GM23338 (cell line): ENCODE data around the gene NCKAP5. TPM values are rescaled to one million over a fixed set of nuclear protein-coding genes. Genes with fewer than 3 reads are reported as not detected.

Experiments
- ATAC-seq: fragments of 200-7000 bp; cut with Tn5 transposase; 3 replicates; pipeline ENCODE4 v1.9.1; 2020
- DNase-seq: peaks from one replicate; pipeline ENCODE4 v3.0.0-alpha.2; 2015; ENCODE audit warnings: low spot score
- H2AFZ ChIP-seq: fragments of 200-600 bp; sonication (generic); 2 replicates; pipeline ENCODE4 v1.8.0; 2016; ENCODE audit warnings: antibody characterized with exemption, mild to moderate bottlenecking, moderate library complexity
- H3F3A ChIP-seq: fragments of 200-600 bp; sonication (generic); replicated peaks from 2 replicates; pipeline ENCODE4 v1.8.0; 2017; ENCODE audit warnings: antibody characterized with exemption, mixed run types, low read depth
- H3K27ac ChIP-seq: fragments of 200-600 bp; sonication (generic); 2 replicates; pipeline ENCODE4 v1.6.1; 2016; ENCODE audit warnings: low read depth
- H3K27me3 ChIP-seq: fragments of 200-600 bp; sonication (generic); 2 replicates; pipeline ENCODE4 v1.8.0; 2016; ENCODE audit warnings: mild to moderate bottlenecking, mixed run types, moderate library complexity; ENCODE audit not compliant: insufficient read depth
- H3K36me3 ChIP-seq: fragments of 200-600 bp; sonication (generic); 2 replicates; pipeline ENCODE4 v1.8.0; 2016; ENCODE audit warnings: mild to moderate bottlenecking; ENCODE audit not compliant: insufficient read depth
- H3K4me1 ChIP-seq: fragments of 200-600 bp; sonication (generic); 2 replicates; pipeline ENCODE4 v1.8.0; 2016; ENCODE audit warnings: mild to moderate bottlenecking, moderate library complexity; ENCODE audit not compliant: insufficient read depth
- H3K4me2 ChIP-seq: fragments of 200-600 bp; sonication (generic); 2 replicates; pipeline ENCODE4 v1.7.1; 2017; ENCODE audit warnings: mixed run types
- H3K4me3 ChIP-seq: fragments of 200-600 bp; sonication (generic); 2 replicates; pipeline ENCODE4 v1.6.1; 2016; ENCODE audit warnings: mixed run types
- H3K79me2 ChIP-seq: fragments of 200-600 bp; sonication (generic); replicated peaks from 2 replicates; pipeline ENCODE4 v1.8.0; 2017; ENCODE audit warnings: mild to moderate bottlenecking; ENCODE audit not compliant: insufficient read depth
- H3K9me2 ChIP-seq: fragments of 200-600 bp; sonication (generic); 2 replicates; pipeline ENCODE4 v1.8.0; 2017; ENCODE audit not compliant: insufficient read depth
- H4K20me1 ChIP-seq: fragments of 200-600 bp; sonication (generic); replicated peaks from 2 replicates; pipeline ENCODE4 v1.8.0; 2017; ENCODE audit warnings: mild to moderate bottlenecking; ENCODE audit not compliant: insufficient read depth
- H3K27ac Mint-ChIP-seq: 2 replicates; pipeline ENCODE4 v1.8.0; 2020; ENCODE audit warnings: inconsistent platforms, mild to moderate bottlenecking, moderate library complexity, mixed read lengths
- H3K27me3 Mint-ChIP-seq: 3 replicates; pipeline ENCODE4 v1.8.0; 2022; ENCODE audit warnings: low read depth, mild to moderate bottlenecking, moderate library complexity, mixed read lengths, inconsistent platforms; ENCODE audit not compliant: insufficient read depth, poor library complexity
- H3K36me3 Mint-ChIP-seq: 3 replicates; pipeline ENCODE4 v1.8.0; 2021; ENCODE audit warnings: low read depth, mild to moderate bottlenecking, inconsistent platforms, moderate library complexity, mixed read lengths
- H3K4me1 Mint-ChIP-seq: 3 replicates; pipeline ENCODE4 v1.8.0; 2020; ENCODE audit warnings: mild to moderate bottlenecking, inconsistent platforms, mixed read lengths
- H3K4me3 Mint-ChIP-seq: 3 replicates; pipeline ENCODE4 v1.8.0; 2021; ENCODE audit warnings: moderate library complexity, mild to moderate bottlenecking, inconsistent platforms, mixed read lengths
- H3K9me3 Mint-ChIP-seq: 3 replicates; pipeline ENCODE4 v1.8.0; 2020; ENCODE audit warnings: moderate library complexity, mild to moderate bottlenecking, inconsistent platforms, mixed read lengths
- CREB1 ChIP-seq: fragments of 250-450 bp; sonication (Bioruptor Pico); IDR thresholded peaks from 2 replicates; pipeline ENCODE4 v1.5.0; 2020; ENCODE audit warnings: low read depth, mild to moderate bottlenecking, moderate library complexity
- CTCF ChIP-seq, 2 experiments: fragments of 200-600 bp in 1 of 2; sonication (generic) in 1 of 2; conservative IDR thresholded peaks; 2 replicates each; pipeline versions ENCODE4 v1.5.1 to v1.6.1; 2016 to 2017; ENCODE audit warnings: antibody characterized with exemption in 2 of 2, low read depth in 2 of 2, mild to moderate bottlenecking in 2 of 2, moderate library complexity in 1 of 2
- ETS1 ChIP-seq: IDR thresholded peaks from 2 replicates; pipeline ENCODE4 v1.6.1; 2016; ENCODE audit warnings: antibody characterized with exemption
- EZH2 ChIP-seq: fragments of 200-600 bp; sonication (generic); IDR thresholded peaks from one replicate; pipeline ENCODE4 v1.8.0; 2017; ENCODE audit warnings: antibody characterized with exemption, mild to moderate bottlenecking, low read depth; ENCODE audit not compliant: unreplicated experiment
- EZH2phosphoT487 ChIP-seq: fragments of 200-600 bp; sonication (generic); IDR thresholded peaks from one replicate; pipeline ENCODE4 v1.8.1; 2018; ENCODE audit warnings: antibody characterized with exemption; ENCODE audit not compliant: unreplicated experiment
- JUNB ChIP-seq: IDR thresholded peaks from one replicate; pipeline ENCODE4 v1.6.1; 2016; ENCODE audit warnings: antibody characterized with exemption; ENCODE audit not compliant: unreplicated experiment
- NANOG ChIP-seq: IDR thresholded peaks from 2 replicates; pipeline ENCODE4 v1.6.1; 2016; ENCODE audit warnings: antibody characterized with exemption, borderline replicate concordance
- POLR2AphosphoS5 ChIP-seq: IDR thresholded peaks from 2 replicates; pipeline ENCODE4 v1.6.1; 2016; ENCODE audit warnings: antibody characterized with exemption, low read depth
- REST ChIP-seq: IDR thresholded peaks from one replicate; pipeline ENCODE4 v1.6.1; 2018; ENCODE audit warnings: antibody characterized with exemption; ENCODE audit not compliant: unreplicated experiment
- STAT1 ChIP-seq: IDR thresholded peaks from one replicate; pipeline ENCODE4 v1.6.1; 2016; ENCODE audit warnings: antibody characterized with exemption; ENCODE audit not compliant: unreplicated experiment
- ZNF114 ChIP-seq: fragments of 250-450 bp; sonication (Bioruptor Pico); IDR thresholded peaks from 2 replicates; pipeline ENCODE4 v1.5.0; 2020; ENCODE audit warnings: mild to moderate bottlenecking, moderate library complexity
- ZNF331 ChIP-seq: fragments of 250-450 bp; sonication (Bioruptor Pico); IDR thresholded peaks from 2 replicates; pipeline ENCODE4 v1.5.0; 2020; ENCODE audit warnings: low read depth, mild to moderate bottlenecking, moderate library complexity
- polyA plus RNA-seq: library from polyadenylated mRNA; unstranded; fragments of >200 nt; fragmentation: Nextera tagmentation; extraction: Ambion mirVana; gene quantifications from 2 replicates; pipeline ENCODE4 v1.2.1, GENCODE V29; 2016
- total RNA-seq: library from RNA; depleted of rRNA; stranded (reverse); fragments of >200 nt; shearing (Covaris generic); gene quantifications from 2 replicates; pipeline ENCODE4 v1.2.3, GENCODE V29; 2014

The NCKAP5 gene
- total and polyA plus RNA-seq, 2 experiments from 2014 or later: 0.34 to 0.73 TPM

- Mint-ChIP-seq H3K27ac (no peak overlapping the region), H3K36me3 (no peaks in the 10 kb centered on the region), H3K4me3 (peak overlapping the region; percentile 80), H3K4me1 (peaks cover 15% of the 10 kb centered on the region), H3K27me3 (peaks cover 52% of the 10 kb centered on the region), H3K9me3 (no peaks in the 10 kb centered on the region)
- Histone ChIP-seq H3K4me2 (peak overlapping the region; percentile 93), H3K4me3 (peak overlapping the region; percentile 79), H2AFZ (no peak overlapping the region), H3K79me2 (no peaks in the 10 kb centered on the region), H3K36me3 (no peaks in the 10 kb centered on the region), H3K9me2 (no peaks in the 10 kb centered on the region), H3F3A (no peaks in the 10 kb centered on the region), H3K27ac (no peak overlapping the region), H3K4me1 (peaks cover 22% of the 10 kb centered on the region), H4K20me1 (no peaks in the 10 kb centered on the region), H3K27me3 (peaks cover 75% of the 10 kb centered on the region)
- DNase-seq: peak; percentile 71
- ATAC-seq: peak; percentile 46
- TF ChIP-seq ETS1 (no peak), EZH2 (no peak), CTCF (conservative IDR thresholded peaks at IDR 0.05; ENCODE audit: low read depth in 2 of 2) (peak; percentile 48 to 61), NANOG (no peak)
Measured at GRCh38 chr2:132668189-132668823, 900.0 kb downstream of the NCKAP5 start.

GRCh38 chr2:132667706-132668105 is 900.6 kb downstream of the NCKAP5 start:
- Mint-ChIP-seq H3K9me3 (no peaks in the 10 kb centered on the region), H3K4me3 (no peak overlapping the region), H3K27me3 (peaks cover 48% of the 10 kb centered on the region), H3K36me3 (no peaks in the 10 kb centered on the region), H3K27ac (no peak overlapping the region), H3K4me1 (peaks cover 15% of the 10 kb centered on the region)
- no peak overlapping the region for H3K27ac ChIP-seq
- no peaks in the 10 kb centered on the region for H3K9me2 ChIP-seq
- H2AFZ ChIP-seq: no peak overlapping the region
- DNase-seq (no peak), ATAC-seq (no peak)
- no peaks in the 10 kb centered on the region for H4K20me1 ChIP-seq
- H3K79me2 ChIP-seq: no peaks in the 10 kb centered on the region
- no peaks in the 10 kb centered on the region for H3K36me3 ChIP-seq
- peaks cover 22% of the 10 kb centered on the region for H3K4me1 ChIP-seq
- peak overlapping the region; percentile 93 for H3K4me2 ChIP-seq
- peak overlapping the region; percentile 79 for H3K4me3 ChIP-seq
- no peaks in the 10 kb centered on the region for H3F3A ChIP-seq
- H3K27me3 ChIP-seq: peaks cover 69% of the 10 kb centered on the region
- no peak for TF ChIP-seq ZNF331 (CRISPR knock-in tag)
- TF ChIP-seq EZH2phosphoT487: no peak
- TF ChIP-seq ETS1: no peak
- no peak for TF ChIP-seq ZNF114 (CRISPR knock-in tag)
- no peak for TF ChIP-seq POLR2AphosphoS5
- no peak for TF ChIP-seq REST
- TF ChIP-seq CTCF (conservative IDR thresholded peaks at IDR 0.05; ENCODE audit: low read depth in 2 of 2): no peak
- TF ChIP-seq JUNB: no peak
- no peak for TF ChIP-seq NANOG
- TF ChIP-seq CREB1: no peak
- TF ChIP-seq EZH2: no peak
- TF ChIP-seq STAT1: no peak
